Motor neuron (in vitro differentiated cells): ENCODE measurements around the gene PPFIA1. TPM values are rescaled to one million over a fixed set of nuclear protein-coding genes. Genes with fewer than 3 reads are reported as not detected.
"Not testable (repeated sequence)": the region's sequence is repeated elsewhere in the genome, so short reads cannot be mapped to it uniquely, and the experiment has no call there.

Experiments
- ATAC-seq, 8 experiments: fragments of 200-7000 bp; cut with Tn5 transposase; replicated peaks in 6 of 8; 2 replicates each; pipeline ENCODE4 v1.8.0; 2021; ENCODE audit warnings: mild to moderate bottlenecking in 8 of 8, moderate library complexity in 8 of 8
- H3K27ac ChIP-seq, 2 donors: fragments of 250-450 bp; sonication (Bioruptor Pico); 2 replicates each; pipeline ENCODE4 v1.9.0; 2021; ENCODE audit warnings: antibody characterized with exemption in 2 of 2, mild to moderate bottlenecking in 2 of 2, moderate library complexity in 1 of 2
- H3K4me1 ChIP-seq, 2 donors: fragments of 250-450 bp; sonication (Bioruptor Pico); replicated peaks in 1 of 2; 2 replicates each; pipeline ENCODE4 v1.6.1; 2021; ENCODE audit warnings: antibody characterized with exemption in 2 of 2, mild to moderate bottlenecking in 2 of 2, moderate library complexity in 1 of 2
- H3K4me3 ChIP-seq, 5 donors: fragments of 250-450 bp; sonication (Bioruptor Pico); 2 replicates each; pipeline ENCODE4 v1.9.0; 2021; ENCODE audit warnings: antibody characterized with exemption in 5 of 5, mild to moderate bottlenecking in 5 of 5, moderate library complexity in 4 of 5
- WGBS, 10 experiments: fragments of 450-650 bp; shearing (Covaris generic); methylation state at CpG; one replicate each; pipeline ENCODE4 v1.0.0; 2022; 5-methylcytosine and 5-hydroxymethylcytosine counted together
- in situ Hi-C, 9 experiments: fragments of 400-800 bp; cut with MboI; loops; one replicate each; pipeline ENCODE4 v1.15.0; 2021; ENCODE audit warnings: low sequenced_read_pairs in 9 of 9, low pct_unique_long_range_greater_than_20kb in 2 of 9; ENCODE audit not compliant: unreplicated experiment in 9 of 9
- total RNA-seq, 8 experiments: library from RNA; unstranded; fragments of 300-600 nt; gene quantifications; 2 replicates each; pipeline versions ENCODE4 v1.2.3 to v1.2.4, GENCODE V29; 2022

Gene PPFIA1
- total RNA-seq, 8 experiments from 2014 or later = 21.6 to 135 (median 39.0) TPM

DNA sequence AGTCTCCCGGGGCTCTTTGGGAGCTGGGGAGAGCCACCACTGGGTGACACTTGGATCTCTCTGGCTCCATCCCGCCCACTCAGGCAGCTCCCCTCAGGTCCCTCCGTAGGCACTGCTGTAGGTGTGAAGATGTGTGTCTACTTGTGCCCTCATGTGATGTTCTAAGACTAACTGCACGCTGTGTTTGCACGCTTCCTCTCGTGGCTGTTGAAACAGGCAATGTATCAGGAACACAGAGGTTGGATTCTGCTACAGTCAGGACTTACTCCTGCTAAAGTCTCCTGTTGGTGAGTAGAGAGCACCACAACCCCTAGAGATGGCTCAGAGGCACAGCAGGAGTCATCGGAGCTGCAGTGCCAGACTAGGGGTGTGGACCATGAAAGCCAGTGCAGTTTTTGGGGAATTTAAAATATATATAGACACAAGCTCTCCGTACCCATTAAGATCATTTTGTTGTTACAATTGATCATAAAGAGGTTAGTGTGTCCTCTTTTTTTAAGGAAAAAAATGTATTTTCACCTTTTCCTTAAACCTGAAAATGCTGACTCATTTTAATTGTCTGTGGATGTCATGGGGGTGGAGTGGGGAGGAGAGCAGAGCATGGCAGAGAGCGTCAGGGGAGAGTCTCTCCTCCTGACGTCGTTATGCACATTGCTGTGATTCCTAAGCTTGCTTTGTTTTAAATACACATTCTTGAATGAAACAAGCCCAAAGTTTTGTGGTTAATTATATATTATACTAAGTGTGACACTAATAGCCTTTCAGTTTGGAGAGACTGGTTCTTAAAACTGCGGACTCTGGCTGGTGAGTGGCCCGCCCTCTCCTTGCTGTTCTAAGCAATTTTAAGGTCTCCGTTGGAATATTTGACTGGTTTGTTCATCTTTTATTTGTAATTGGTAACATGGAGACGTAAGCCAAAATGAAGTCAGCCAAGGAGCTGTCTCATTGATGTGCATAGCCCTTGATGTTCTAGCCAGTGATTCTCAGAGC is 111.7 kb downstream of the PPFIA1 start:
- WGBS, 10 experiments = 17 to 85% (median 76%) methylated on average over 1 to 14 of the region's 15 CpGs; no CpG with 5 or more reads in 1 of the 10 experiments
- no peak overlapping the region for H3K27ac ChIP-seq
- ATAC-seq = peak; percentile 70 to 95 (median 83)
- no peak overlapping the region for H3K4me3 ChIP-seq
- H3K4me1 ChIP-seq = peaks cover 7 to 15% of the 10 kb centered on the region in 2 donors
- in situ Hi-C loops = no loop called here

DNA sequence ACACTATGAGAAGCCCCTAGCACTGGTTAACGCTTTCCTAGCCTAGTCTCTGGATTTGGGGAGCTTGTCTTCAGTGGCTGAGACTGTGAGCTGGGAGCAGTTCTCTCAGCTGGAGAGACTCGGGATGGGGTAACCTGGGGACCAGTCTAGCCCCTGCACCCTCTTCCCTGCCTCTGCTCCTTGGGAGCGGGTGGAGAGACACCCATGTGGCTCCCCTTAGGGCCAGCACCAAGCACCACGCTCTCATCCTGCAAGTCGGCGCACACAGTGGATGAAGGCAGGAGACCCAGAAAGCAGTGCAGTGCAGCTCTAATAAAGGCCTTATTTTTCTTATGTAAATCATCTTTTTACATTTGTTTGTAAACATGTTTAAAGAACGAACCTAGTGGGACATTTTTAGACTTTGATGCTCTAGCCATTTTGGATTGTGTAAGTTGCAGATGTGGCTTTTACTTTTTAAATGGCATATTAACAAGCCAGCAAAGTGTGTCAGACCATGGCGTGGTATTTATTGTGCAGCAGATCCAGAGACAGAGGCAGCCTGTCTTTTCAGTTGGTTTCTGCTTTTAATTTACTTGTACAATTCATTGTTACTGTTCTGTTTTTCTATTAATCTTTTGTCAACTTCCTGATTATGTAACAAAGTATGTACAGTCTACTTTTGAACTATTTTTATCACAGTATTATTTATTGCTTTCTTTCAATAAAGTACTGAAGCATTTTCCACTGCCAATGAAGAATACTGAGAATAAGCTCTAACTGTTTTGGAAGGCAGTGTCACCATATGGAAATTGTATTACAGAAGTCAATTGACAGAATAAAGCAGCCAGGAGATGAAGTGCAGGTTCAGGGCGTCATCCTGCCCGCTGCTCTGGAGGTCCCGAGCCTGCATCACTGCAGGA is 113.4 kb downstream of the PPFIA1 start:
- no peak for ATAC-seq
- 60 to 100% (median 74%) methylated on average over 1 to 10 of the region's 11 CpGs for WGBS, 10 experiments
- peaks cover 7 to 15% of the 10 kb centered on the region in 2 donors for H3K4me1 ChIP-seq
- H3K4me3 ChIP-seq = no peak overlapping the region
- H3K27ac ChIP-seq = no peak overlapping the region
- in situ Hi-C loops = no loop called here

DNA sequence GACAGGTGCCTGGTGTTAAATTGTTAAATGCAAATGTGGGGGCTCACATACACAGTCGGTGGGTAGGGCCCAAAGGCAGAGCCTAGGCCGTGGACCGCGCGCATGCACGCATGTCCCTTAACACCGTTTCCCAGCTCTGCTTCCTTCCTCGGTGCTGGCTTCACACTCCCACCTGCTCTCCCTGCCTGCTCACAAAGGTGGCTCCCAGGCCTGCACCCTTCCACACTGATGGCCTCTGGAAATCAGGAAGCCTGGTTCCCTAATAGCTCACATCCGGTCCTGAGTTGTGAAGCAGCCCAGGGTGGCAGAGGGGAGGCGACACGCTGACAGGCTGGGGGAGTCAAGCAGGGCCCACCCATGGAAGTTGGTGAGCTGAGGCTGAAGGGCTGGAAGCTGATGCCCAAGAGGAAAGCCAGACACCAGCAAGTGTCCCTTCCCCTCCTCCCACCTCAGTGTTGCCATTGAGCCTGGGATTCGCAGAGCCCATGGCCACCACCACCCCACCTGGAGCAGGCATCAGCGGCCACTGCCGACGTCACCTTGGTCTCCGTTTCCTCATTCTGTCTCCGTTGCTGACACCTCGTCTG is 114.2 kb downstream of the PPFIA1 start:
- H3K4me1 ChIP-seq = peaks cover 12 to 15% of the 10 kb centered on the region in 2 donors
- peak overlapping the region in 1 of 2 donors; percentile 41 for H3K27ac ChIP-seq
- H3K4me3 ChIP-seq = no peak overlapping the region
- ATAC-seq = peak in 3 of 8 experiments; percentile 27 to 49 (median 34)
- WGBS, 10 experiments = 53 to 100% (median 100%) methylated on average over 1 to 7 of the region's 18 CpGs; no CpG with 5 or more reads in 3 of the 10 experiments
- in situ Hi-C loops = no loop called here

DNA sequence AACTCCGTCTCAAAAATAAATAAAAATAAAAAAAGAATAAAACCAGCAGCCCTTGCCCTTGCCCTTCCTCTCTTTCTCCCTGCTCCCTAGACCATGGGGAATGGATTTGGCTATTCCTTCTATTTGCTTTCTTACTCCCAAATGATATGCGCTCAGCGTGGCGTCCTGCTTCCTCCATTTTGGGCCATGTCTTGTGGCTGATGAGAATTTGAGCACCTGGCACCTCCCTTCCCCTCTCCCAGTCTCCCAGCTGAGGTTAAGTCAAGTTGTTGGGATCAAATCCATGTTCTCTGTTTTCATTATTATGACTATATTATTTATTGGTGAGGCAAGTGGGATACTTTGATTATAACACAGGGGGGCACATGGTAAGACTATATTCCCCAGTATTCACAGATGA is 117.1 kb downstream of the PPFIA1 start:
- Histone ChIP-seq H3K27ac (no peak overlapping the region), H3K4me3 (no peak overlapping the region), H3K4me1 (peaks cover 16 to 18% of the 10 kb centered on the region in 2 donors)
- 86 to 100% (median 96%) methylated on average over 1 to 4 of the region's 4 CpGs; no CpG with 5 or more reads in 2 of the 10 experiments for WGBS, 10 experiments
- in situ Hi-C loops = no loop called here
- no peak for ATAC-seq

DNA sequence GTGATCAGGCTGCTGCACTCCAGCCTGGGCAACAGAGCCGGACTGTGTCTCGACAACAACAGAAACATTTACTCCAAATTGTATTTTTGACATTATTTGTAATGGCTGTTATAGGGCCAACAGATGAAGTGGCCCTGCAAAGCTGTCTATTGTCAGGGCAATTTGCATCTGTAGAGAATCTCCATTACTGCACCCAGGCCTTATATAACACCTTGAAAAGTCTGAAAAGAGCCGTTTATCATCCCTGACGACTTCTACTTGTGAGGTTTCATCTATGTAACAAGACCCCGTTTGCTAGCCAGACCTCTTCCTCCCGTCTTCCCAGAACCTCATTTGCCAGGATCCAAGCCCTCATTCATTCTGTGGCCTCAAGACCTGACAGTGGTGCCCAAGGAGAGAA is 118.7 kb downstream of the PPFIA1 start:
- H3K27ac ChIP-seq = peak overlapping the region in 1 of 2 donors; percentile 44
- WGBS, 10 experiments = 21 to 100% (median 47%) methylated on average over 1 to 5 of the region's 6 CpGs; no CpG with 5 or more reads in 3 of the 10 experiments
- H3K4me3 ChIP-seq = no peak overlapping the region
- no peak for ATAC-seq
- in situ Hi-C loops = no loop called here
- peaks cover 13% of the 10 kb centered on the region in 2 donors for H3K4me1 ChIP-seq

DNA sequence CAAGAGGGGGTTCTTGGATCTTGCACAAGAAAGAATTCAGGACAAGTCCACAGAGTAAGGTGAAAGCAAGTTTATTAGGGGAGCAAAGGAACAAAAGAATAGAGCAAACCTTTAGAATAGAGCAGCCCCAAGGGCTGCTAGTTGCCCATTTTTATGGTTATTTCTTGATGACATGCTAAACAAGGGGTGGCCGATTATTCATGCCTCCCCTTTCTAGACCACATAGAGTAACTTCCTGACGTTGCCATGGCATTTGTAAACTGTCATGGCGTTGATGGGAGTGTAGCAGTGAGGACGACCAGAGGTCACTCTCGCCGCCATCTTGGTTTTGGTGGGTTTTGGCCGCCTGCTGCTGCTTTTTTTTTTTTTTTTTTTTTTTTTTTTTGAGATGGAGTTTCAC is 120.4 kb downstream of the PPFIA1 start:
- peak overlapping the region; percentile 35 to 63 for H3K27ac ChIP-seq
- H3K4me3 ChIP-seq, in situ Hi-C loops: not testable (repeated sequence)
- ATAC-seq = peak in 3 of 8 experiments; percentile 50 to 73 (median 50)
- peaks cover 8 to 13% of the 10 kb centered on the region in 2 donors for H3K4me1 ChIP-seq
- 33 to 100% (median 81%) methylated on average over 1 to 7 of the region's 7 CpGs; no CpG with 5 or more reads in 2 of the 10 experiments for WGBS, 10 experiments

DNA sequence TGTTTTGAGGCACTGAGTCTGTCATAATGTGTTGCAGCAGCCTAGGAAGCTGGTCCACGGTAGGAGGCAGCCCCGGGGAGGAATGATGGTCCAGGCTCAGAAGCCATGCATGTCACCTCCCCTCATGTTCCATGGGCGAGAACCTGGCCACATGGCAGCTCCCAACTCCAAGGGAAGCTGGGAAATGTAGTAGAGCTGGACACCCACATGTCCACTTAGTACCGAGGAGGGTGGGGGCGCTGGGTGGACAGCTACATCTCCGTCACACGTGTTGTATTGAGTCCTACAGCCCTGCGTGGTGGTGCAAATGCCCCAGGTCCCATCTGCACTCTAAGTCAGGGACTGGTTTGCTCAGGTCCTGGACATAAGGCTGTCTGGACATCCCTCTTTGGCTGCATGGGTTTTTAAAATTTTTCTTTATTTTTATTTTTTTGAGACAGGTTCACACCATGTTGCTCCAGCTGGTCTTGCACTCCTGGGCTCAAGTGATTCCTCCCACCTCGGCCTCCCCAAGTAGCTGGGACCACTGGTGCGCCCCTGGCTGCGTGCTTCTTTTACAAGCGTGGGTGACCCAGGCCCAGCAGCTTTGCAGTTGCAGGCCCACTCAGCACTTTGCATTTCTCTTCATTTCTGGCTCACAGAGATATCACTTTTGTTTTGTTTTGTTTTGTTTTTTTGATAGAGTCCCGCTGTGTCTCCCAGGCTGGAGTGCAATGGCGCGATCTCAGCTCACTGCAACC is 123.9 kb downstream of the PPFIA1 start:
- H3K4me3 ChIP-seq = no peak overlapping the region
- no peak overlapping the region for H3K27ac ChIP-seq
- in situ Hi-C loops = no loop called here
- ATAC-seq = no peak
- peaks cover 10 to 20% of the 10 kb centered on the region in 2 donors for H3K4me1 ChIP-seq
- WGBS, 10 experiments = 93 to 100% (median 99%) methylated on average over 1 to 9 of the region's 15 CpGs; no CpG with 5 or more reads in 1 of the 10 experiments

DNA sequence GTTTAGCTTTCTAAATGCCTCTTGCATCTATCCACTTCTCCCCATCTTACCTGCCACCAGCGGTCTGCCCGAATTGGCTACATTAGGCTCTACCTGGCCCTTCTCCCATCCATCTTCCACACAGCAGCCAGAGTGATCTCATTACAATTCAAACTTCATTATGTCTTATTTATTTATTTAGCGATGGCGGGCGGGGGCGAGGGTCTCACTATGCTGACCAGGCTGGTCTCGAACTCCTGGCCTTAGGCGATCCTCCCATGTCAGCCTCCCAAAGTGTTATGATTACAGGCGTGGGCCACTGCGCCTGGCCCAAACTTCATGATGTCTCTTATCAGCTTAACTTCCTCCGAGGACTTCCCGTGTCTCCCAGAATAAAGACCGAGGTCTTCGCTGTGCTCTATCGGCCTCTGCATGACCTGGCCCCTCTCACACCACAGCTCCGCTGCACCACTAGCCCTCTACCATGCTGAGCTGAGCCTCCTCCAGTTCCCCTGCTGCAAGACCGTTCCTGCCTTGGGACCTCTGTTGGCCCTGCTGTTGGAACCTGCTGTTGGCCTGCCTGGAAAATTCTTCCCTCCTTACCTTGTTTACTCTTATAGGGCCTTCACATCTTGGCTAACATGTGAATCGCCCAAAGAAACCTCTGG is 127.0 kb downstream of the PPFIA1 start:
- in situ Hi-C loops = no loop called here
- Histone ChIP-seq H3K4me3 (peak overlapping the region; percentile 71 to 98 (median 92)), H3K27ac (peak overlapping the region; percentile 50 to 67), H3K4me1 (peaks cover 10 to 15% of the 10 kb centered on the region in 2 donors)
- WGBS, 10 experiments = 0 to 100% (median 32%) methylated on average over 1 to 12 of the region's 18 CpGs; no CpG with 5 or more reads in 1 of the 10 experiments
- peak in 6 of 8 experiments; percentile 3 to 13 (median 8) for ATAC-seq

DNA sequence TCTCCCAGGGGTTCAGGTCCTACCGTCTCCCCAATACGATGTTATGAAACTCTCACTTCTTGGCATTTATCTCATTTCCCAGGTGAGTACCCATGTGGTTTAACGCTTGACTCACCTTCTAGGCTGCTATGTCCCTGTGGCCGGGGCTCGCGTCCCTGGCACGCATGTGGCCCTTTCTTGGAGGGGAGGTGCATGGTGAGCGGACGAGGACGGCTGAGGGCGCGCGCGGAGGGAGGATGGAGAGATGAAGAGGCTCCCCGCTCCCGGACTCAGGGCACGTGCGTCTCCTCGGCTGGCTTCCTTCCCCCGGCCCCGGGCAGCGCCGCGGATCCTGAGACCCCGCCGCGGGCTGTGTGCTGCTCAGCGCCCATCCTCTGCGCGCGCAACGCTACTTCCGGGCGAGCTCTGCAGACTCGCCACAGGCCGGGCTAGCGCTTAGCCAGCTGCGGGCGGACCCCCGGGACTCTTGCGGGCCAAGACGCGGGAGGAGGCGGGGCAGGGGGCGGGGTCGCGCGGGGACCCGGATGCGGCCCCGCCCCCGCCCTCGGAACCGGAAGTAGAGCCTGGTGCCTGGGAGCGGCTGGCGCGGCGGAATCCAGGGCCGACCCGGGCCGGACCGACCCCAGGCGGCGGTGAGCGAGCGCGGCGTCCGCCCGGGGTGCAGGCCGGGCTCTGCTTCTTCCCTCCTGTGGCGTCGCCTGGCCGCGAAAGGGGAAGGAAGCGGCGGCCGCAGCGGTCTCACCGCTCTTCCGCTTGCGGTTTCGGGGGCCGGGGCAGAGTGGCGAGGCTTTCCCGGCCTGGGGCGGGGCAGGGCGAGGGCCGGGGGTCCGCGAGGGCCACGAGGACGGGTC is 127.7 kb downstream of the PPFIA1 start, which contains the start of gene CTTN:
CTTN (plus strand) TSS at position 547 of the 851 bp plus-strand sequence. CDS start 8,769 bp downstream, outside the sequence.
- peak within 1 kb of the TSS; percentile 70 to 80 for H3K27ac ChIP-seq
- in situ Hi-C loops = no loop called here
- H3K4me3 ChIP-seq = peak within 1 kb of the TSS; percentile 71 to 98 (median 92)
- peaks cover 10 to 15% of the 10 kb centered on the region in 2 donors for H3K4me1 ChIP-seq
- peak; percentile 57 to 95 (median 92) for ATAC-seq
- WGBS, 10 experiments = 0 to 7% (median 0%) methylated on average over 1 to 15 of the region's 93 CpGs; no CpG with 5 or more reads in 4 of the 10 experiments

DNA sequence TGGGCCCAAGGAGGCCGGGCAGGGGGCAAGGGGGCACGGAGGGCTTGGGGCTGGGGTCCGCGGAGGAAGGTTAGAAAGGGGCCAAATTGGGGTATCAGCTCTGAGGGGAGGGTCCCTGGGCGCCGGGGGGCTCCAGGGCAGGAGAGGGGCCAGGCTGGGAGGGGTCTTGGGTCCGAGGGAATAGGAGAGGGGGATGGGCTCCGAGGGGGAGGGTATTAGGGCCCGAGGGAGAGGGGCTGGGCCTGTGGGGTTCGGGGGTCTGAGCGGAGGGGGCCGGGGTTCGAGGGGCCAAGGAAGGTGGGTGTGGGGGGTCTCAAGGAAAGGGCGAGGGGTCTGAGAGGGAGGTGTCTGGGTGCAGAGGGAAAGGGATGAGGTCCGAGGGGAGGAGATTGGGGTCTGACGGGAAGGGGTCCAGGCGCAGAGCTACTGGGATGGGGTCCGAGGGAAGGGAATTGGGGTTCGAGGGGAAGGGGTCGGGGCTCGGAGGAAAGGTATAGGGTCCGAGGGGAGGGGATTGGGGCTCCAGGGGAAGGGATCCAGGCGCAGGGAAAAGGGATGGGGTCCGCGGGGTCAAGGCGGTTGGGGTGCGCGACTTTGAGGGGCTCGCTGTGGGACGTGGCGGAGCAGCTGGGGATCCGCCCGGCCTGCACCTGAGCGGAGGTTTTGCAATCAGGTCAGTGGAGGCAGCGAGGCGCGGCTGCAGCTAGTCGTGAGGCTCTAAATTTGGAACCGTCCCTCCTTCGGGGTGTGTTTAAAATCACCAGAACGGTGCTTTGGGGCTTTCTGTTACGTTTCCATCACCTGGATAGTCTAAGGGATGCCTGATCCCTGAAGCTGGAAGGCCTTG is 128.6 kb downstream of the PPFIA1 start:
- Histone ChIP-seq H3K27ac (peak overlapping the region; percentile 70 to 80), H3K4me3 (peak overlapping the region; percentile 71 to 98 (median 92)), H3K4me1 (peaks cover 10 to 15% of the 10 kb centered on the region in 2 donors)
- 0 to 2% (median 0%) methylated on average over 1 to 10 of the region's 42 CpGs; no CpG with 5 or more reads in 7 of the 10 experiments for WGBS, 10 experiments
- peak in 3 of 8 experiments; percentile 0 to 13 (median 8) for ATAC-seq
- in situ Hi-C loops = no loop called here
